SIG-M5 treated with dmso at 0.1 percent for 504 hours (cell line): ENCODE data around the gene DLEC1.
"Not testable (repeated sequence)": the region's sequence is repeated elsewhere in the genome, so short reads cannot be mapped to it uniquely, and the experiment has no call there.

Experiments used
- DNase-seq: peaks from one replicate; lab custom pipeline; 2025; ENCODE audit not compliant: unreplicated experiment; lab: John Stamatoyannopoulos, UW

DLEC1 gene

DNA sequence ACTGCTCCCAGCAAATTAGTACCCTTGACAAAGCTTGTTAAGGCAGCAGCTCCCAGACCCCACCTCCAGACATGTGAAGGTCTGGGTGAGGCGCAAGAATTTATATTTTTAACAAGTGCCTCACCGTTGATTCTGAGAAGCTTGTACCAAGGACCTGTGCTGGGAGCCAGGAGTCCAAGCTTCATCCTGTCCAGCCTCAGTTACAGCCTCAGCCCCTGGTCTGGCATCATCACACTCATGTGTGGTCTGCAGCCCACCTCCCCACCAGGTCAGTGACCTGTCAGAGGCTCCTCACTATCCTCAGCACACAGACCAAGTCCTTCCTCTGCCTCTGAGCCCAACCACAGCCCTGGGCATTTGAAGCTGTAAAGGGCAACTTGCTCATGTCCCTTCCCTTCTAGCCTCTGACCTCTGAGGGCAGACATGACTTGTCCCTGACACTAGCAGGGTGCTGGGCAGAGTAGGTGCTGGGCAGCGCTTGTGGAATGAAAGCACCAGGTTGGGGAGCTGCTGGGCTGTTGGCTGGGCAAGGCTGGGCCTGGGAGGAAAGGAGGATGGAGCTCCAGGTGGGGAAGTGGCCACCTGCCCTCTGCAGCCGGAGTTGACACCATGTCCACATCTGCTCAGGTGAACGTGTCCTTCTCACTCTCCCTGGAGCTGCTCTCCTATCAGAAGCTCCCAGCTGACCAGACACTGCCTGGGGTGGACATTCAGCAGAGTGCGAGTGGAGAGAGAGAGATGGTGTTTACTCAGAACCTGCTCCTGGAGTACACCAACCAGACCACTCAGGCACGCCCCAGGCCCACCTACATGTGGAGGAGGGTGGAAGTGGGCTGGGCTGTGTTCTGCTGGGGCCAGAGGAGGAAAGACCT, 81.0 kb downstream of the DLEC1 start:
- DNase-seq, result no peak

DNA sequence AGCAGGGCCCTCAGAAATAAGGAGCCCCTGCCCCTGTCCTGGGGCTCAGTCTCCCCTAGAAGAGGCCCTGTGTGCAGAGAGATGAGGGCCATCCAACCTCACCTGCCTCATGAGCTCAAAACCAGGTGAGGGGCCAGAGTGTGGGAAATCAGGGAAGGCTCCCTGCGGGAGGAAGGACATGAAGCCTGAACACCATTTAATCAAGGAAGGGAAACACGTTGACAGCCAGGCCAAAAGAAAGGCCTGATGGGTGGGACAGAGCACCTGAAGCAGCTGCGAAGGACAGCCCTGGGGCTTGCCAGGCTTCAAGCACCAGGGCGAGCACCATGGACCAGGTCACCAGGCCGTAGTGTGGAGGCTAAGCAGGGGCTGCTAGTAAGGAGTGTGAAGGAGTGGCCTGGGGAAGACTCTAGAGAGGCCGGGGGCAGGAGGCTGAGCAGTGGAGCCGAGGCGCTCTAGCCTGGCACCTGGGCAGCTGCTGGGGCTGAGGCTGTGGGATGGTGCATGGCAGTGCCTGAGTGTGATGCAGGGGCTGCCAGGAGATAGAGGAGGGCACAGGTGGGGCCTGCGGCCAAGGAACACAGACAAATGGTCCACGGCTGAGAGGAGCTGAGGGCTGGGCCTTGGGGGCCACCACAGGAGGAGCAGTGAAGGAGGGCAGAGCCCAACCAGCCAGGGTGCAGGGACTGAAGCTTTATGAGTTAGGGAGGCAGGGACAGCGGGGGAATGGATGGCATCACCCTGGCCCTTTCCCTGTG, 81.9 kb downstream of the DLEC1 start:
- DNase-seq, result no peak

DNA sequence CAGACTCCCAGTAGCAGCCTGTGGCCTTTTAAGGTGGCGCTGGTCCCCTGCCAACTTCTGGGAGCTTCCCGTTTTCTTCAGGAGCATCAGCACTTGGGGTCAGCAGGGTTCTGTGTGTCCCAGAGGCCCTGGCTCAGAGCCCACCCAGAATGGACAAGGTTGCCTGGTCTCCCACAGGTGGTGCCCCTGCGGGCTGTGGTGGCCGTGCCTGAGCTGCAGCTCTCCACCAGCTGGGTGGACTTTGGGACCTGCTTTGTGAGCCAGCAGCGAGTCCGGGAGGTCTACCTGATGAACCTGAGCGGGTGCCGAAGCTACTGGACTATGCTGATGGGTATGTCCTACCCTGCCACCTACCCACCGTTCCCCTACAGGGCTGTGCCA, 82.4 kb downstream of the DLEC1 start:
- no peak for DNase-seq

DNA sequence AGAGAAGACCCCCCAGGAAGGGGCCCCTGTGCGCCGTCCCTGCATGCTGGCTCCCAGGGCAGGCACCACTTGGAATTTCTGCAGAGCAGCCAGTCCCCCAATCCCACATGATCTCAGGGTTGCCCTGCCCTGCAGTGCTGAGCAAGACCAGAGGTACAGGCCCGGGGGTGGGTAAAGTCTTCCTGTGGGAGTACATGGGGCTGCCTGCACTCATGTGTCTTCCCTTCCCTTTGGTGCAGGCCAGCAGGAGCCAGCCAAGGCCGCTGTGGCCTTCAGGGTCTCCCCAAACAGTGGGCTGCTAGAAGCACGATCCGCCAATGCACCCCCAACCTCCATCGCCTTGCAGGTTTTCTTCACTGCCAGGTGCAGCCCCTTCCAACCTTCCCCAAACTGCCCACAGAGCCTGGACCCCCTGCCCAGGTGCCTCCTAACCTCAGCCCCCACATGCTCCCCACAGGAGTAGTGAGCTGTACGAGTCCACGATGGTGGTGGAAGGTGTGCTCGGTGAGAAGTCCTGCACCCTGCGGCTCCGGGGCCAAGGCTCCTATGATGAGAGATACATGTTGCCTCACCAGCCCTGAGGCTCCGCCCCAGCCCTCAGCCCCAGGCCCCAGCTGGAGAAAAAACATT, 82.9 kb downstream of the DLEC1 start:
- no peak for DNase-seq

DNA sequence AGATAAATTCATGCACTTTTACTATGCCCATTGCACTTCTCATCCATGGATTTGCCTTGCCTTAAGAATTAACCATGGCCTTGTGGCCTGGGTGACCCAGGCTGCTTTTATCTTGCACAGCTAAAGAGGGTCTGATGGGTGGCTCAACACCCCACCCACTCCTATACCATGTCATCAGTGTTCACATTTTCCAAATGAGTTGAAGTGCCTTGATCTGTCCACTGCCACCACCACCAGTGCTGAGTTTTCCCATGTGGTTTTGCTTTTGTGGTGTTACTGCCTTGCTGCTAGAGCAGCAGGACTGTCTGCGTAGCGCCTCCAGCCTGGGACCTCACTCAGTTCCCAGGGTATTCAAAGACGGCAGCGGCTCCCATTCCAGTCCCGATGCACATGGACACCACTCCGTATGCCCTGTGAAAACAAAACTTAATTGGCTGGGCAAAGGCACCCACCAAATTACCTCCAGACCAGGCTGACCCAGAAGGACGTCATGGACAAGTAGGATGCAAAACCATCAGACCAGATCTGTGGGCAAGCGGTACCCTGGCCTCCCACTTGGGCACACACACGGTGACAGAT, 83.8 kb downstream of the DLEC1 start:
- no peak for DNase-seq

DNA sequence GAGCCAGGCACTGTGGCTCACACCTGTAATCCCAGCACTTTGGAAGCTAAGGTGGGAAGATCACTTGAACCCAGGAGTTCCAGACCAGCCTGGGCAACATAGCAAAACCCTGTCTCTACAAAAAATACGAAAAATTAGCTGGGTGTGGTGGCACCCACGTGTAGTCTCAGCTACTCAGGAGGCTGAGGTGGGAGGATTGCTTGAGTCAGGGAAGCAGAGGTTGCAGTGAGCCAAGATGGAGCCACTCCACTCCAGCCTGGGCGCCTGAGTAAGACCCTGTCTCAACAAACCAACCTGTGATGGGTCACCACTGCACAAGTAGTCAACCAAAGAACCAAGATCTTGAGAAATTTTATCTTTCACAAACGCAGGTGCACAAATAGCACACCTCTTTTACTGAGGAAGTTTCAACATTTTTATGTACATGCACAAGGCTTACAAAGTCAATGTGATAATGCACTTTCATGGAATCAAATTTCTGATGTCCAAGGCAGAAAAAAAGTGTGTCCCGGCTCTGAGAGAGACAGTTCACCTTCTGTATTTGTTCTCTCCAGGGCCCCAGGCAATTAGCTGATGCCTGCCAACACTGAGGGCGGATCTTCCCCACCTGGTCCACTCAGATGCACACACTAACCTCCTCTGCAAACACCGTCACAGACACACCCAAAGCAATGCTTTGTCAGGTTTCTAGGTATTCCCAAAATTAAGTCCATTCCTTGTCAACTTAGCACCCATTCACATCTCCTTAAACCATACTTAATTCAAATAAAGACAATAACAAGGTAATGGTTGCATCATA, 85.5 kb downstream of the DLEC1 start:
- no peak for DNase-seq

DNA sequence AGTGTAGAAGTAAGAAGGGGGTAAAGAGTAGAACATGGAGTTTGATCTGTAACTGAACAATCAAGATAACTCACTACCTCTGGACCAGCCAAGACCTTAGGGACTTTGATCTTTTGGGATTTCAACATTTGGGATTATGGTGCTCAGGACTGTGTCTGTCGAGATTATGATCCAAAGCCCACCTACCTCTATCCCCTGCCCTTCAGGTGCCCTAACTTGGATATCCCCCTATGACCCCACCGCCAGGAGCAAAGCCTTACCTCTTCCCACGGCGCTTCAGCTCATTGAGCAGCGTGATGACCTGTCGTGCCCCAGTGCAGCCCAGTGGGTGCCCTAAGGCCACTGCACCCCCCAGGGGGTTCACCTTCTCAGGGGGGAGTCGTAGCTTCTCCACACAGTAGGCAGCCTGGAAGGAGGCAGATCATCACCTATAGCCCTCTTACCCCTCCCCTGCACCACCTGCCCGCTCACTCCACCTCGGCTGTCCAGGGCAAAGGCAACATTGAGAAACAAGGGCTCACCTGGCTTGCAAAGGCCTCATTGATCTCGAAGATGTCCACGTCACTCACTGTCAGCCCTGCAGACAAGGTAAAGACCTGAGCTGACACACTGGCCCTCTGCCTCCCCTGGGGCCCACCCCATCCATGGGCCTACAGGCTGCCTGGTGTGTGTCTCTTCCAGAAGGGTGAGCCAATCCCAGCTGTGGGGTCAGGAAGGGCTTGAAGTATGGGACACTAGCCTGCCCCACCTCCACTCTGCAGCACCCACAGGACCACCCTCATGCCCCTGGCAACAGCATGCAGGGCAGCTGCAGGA, 86.5 kb downstream of the DLEC1 start:
- no peak for DNase-seq

DNA sequence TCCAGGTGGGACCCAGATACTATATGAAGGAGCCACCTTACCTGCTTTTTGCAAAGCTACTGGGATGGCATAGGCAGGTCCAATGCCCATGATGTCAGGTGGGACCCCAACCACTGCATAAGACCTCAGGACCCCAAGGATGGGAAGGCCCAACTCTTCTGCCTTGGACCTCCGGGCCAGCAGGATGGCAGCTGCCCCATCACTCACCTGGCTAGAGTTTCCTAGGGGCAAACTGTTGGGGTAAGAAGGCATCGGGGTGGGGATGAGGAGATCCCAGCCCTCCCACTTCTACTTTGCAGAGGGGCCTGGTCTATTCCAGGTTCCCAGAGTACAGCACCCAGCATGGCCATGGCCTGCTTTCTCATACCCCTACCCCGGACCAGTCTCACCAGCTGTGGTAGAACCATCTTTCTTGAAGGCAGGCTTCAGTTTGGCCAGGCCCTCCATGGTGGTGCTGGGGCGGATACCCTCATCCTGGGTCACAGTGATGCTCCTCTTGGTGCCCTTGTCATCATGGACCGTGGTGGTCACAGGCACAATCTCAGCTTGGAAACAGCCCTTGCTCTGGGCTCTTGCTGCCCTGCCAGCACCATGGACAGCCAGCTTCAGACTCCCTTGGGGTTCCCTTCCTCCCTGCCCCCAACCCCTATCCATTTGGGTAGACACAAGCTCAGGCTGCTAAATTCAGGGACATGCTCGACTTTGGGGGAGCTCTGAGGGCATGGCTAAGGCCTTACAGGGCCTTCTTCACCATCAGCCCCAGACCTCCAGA, 87.3 kb downstream of the DLEC1 start:
- no peak for DNase-seq

DNA sequence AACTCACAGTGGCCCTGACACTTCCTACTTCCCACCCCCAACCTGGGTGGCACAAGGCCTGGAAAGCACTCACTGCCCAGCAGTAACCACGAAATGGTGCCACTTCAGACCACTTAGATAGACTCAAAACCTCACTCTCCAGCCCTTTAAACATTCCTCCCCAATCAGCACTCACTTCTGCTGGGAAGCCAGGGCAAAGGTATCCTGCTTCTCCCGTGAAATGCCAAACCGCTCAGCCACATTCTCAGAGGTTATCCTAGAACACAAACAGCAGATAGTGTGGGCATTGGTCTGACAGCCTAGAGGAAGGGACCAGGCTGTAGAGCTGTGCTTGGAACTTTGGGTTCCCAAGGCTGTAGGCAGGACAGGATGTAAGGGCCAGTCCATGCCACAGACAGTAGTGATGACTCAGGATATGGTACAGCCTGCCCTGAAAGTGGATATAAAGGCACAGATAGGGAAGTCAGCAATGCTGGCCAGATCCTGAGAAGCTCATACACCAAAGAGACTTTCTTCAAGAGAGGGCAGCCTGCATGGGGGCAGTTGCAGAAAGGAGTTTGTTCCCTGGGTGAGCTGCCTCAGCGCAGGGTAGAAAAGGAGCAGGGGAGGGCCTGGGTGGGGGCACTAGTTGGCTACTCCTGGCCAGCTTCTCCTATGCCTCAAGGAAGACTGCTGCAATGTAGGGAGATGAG, 88.7 kb downstream of the DLEC1 start:
- no peak for DNase-seq

DNA sequence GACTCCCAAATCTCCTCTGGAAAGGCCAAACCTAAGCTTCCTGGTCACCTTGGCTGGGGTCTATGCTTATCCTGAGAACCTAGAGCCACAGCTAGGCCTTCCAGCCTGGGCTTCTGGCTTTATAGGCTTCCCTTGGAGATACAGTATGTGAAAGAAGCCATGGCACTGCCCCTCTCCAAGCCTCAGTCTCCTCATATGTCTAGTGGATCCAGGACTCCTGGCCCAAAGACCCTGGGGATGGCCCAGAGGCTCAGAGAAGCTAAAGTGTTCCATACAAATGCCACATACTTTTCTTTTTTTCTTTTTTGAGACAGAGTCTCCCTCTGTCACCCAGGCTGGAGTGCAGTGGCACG, 89.3 kb downstream of the DLEC1 start:
- no peak for DNase-seq

DNA sequence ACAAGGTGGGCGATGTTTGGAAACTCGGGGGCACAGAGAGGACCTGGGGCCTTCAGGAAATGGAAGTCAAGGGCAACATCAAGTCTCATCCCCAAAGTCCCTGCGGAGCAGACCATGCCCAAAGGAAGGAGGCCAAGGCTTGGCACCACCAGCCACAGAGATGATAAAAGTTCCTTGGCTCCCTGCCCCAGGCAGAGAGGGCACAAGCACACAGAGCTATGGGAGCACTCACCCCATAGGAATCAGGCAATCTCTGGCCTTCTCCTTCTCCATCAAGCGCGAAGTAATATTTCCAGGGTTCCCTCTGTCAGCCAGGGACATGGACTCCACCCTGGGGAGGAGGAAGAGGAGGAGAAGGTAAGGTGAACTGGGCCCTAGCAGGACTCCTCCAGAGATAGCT, 90.0 kb downstream of the DLEC1 start:
- DNase-seq, result no peak

DNA sequence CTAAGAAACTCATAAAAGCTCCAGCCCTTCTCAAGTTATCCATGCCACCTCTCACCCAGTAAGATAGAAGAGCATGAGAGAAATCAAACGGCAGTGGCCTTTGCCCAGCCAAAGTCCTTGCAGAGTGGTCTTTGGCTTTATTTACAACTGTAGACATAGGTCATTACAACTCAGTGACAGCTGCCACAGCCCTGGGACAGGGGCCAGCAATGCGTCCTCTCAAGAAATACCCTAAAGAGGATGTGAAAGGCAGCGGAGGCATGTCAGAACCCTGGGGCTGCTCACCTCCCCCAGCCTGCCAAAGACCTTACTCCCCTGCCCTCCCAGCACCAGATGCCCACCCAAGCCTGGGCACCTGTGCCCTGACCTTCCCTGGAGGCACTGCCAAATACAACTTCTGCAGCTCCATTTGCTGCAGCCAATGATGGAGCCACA, 91.6 kb downstream of the DLEC1 start:
- DNase-seq, result no peak

DNA sequence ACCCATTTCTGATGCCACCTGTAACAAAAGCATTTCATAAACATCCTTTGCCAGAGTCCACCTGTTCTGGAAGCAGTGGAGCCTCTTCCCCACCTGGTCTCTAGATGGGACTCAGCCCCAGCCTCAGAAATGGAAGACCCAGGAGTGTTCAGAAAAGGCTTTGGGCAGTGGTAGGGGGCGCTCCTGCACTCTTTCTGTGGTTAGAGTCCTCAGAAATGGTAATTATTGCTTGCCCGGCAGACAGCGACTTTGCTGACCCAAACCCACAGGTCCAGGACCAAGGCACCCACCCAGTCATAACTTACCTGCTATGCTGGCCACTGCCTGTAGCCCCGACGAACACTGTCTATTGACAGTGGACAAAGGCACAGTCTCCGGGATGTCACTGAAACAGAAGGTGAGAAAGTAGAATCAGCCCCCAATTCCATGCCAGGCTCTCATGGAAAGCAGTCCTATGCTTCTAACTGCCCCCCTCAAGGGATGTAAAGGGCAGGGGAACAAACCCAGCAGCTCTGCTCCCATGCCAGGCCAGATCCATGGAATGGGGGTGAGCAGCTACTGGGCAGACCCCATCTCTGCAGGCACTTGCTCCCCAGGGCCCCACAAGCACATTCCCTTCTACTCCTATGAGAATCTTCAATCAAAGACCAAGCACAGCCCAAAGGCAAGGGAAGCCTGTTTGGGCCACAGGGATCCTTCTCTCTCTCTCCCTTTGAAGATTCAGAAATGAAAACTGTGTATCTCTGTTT, 92.8 kb downstream of the DLEC1 start:
- peak; percentile 32 for DNase-seq

DNA sequence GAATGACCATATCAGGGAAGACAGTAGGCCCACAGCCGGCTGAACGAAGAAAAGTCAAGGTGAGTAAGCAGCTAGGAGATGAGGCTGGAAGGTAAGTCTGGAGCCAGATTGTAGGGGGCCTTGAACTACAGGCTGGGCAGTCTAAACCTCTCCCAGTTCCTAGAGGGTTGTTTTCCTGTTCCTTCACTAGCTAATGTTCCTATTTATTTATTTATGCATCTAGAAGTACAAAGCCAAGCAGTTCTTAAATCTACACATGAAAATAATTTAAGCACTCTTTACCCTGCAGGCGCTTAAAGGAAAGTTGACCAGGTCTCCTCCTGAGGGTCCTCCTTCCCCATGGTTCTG, 94.2 kb downstream of the DLEC1 start:
- DNase-seq, result no peak

DNA sequence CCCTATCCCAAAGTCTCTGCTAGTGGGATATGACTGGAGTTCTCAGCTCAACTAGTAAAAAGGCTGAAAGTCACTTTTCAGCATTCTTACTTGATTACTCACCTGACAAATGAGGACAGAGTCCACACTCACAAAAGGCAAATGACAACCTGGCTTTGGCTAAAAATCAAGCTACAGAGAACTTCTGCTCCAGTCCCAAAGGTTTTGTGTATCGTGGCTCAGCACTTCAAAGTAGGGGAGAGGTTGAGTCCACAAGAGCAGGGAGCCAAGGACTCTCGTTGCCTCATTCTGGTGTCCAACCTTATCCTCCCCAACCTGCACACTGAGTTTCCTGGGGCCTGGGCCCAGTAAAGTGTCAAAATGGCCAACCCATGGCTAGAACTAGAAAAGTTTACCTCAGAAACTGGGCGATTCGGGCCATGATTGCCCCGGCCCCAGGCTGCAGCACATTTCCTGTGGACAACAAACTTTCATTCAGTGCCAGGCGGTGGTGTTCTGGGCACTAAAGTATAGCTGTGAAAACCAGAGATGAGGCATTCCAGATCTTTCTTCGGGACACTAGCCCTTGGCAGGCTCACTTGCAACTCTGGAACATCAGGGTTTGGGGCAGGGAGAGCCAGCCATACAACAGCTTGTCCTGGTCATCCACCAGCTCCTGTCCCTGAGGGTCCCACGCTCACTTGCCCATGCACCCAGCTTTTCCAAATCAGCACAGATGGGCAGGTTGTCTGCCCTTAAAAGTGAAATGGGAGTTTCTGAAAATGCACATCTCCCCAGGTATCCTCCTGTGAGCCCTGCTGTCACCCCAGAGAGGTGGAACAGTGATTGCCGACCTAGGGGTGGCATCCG, 94.8 kb downstream of the DLEC1 start:
- no peak for DNase-seq

DNA sequence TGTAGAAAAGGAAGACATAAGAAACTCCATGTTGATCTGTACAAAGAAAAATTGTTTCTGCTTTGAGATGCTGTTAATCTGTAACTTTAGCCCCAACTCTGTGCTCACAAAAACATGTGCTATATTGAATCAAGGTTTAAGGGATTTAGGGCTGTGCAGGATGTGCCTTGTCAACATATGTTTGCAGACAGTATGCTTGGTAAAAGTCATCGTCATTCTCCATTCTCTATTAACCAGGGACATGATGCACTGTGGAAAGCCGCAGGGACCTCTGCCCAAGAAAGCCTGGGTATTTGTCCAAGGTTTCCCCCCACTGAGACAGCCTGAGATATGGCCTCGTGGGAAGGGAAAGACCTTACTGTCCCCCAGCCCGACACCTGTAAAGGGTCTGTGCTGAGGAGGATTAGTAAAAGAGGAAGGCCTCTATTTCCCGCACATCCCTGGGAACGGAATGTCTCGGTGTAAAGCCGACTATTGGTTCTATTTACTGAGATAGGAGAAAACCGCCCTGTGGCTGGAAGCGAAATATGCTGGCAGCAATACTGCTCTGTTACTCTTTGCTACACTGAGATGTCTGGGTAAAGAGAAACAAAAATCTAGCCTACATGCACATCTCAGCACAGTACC, 95.6 kb downstream of the DLEC1 start:
- not testable (repeated sequence) for DNase-seq
